ENCODE results near the gene ITGAD.
A peak's percentile ranks its signal among the peaks of the same experiment; 100 is the strongest.

ITGAD gene

GRCh38 chr16:31367853-31368252 is 25.3 kb upstream of the ITGAD start (continued):
- TF ChIP-seq ELK4 (IDR thresholded peaks at IDR 0.05; ENCODE audit: borderline replicate concordance, low read depth, low read length) (no peak), ZNF521 (tag by site-specific recombination; IDR thresholded peaks at IDR 0.05) (no peak), ZNF121 (tag by site-specific recombination; IDR thresholded peaks at IDR 0.05) (no peak), ZNF146 (tag by site-specific recombination; IDR thresholded peaks at IDR 0.05) (no peak)

- POLR2A ChIA-PET = no interaction called here
Measured at GRCh38 chr16:31371008-31371407, 22.1 kb upstream of the ITGAD start.

GRCh38 chr16:31371619-31372484 is 21.3 kb upstream of the ITGAD start:
- no peaks in the 10 kb centered on the region for H3K36me3 ChIP-seq (ENCODE audit: control insufficient read depth in 2 of 2, insufficient read depth in 1 of 2, low read length in 2 of 2)
- H3K9me3 ChIP-seq (ENCODE audit: control insufficient read depth, insufficient read depth, low read depth, low read length) = no peaks in the 10 kb centered on the region
- ChIA-PET POLR2A (no interaction called here), CTCF (no interaction called here)
- H3K4me3 ChIP-seq (ENCODE audit: low read depth, low read length) = no peak overlapping the region
- H3K27ac ChIP-seq (ENCODE audit: extremely low read depth, low read depth, low read length) = no peak overlapping the region
- H3K4me1 ChIP-seq (ENCODE audit: control insufficient read depth, insufficient read depth, low read length) = no peaks in the 10 kb centered on the region
- TF ChIP-seq ZSCAN16 (tag by site-specific recombination; IDR thresholded peaks at IDR 0.05) (no peak), ZNF266 (tag by site-specific recombination; IDR thresholded peaks at IDR 0.05; ENCODE audit: low read depth) (no peak), ZBTB11 (tag by site-specific recombination; conservative IDR thresholded peaks at IDR 0.05; ENCODE audit: low read depth) (no peak), TSHZ1 (tag by site-specific recombination; IDR thresholded peaks at IDR 0.05; ENCODE audit: borderline replicate concordance) (no peak), ZNF302 (tag by site-specific recombination; IDR thresholded peaks at IDR 0.05; ENCODE audit: low read depth) (no peak), ZNF639 (tag by site-specific recombination; IDR thresholded peaks at IDR 0.05) (no peak), ZNF292 (tag by site-specific recombination; IDR thresholded peaks at IDR 0.05; ENCODE audit: borderline replicate concordance, low read depth) (no peak), ZNF24 (tag by site-specific recombination; IDR thresholded peaks at IDR 0.05) (no peak), HOXD13 (CRISPR knock-in tag; IDR thresholded peaks at IDR 0.05; ENCODE audit: borderline replicate concordance) (no peak), ZNF555 (tag by site-specific recombination; conservative IDR thresholded peaks at IDR 0.05) (no peak), SCRT2 (tag by site-specific recombination; IDR thresholded peaks at IDR 0.05) (0 out of 2 replicates have a peak, but pooled peaks have one; percentile 27), ZNF585B (tag by site-specific recombination; IDR thresholded peaks at IDR 0.05) (peak; percentile 12; the same call in 1 of the 2 replicates), ZNF660 (tag by site-specific recombination; IDR thresholded peaks at IDR 0.05) (no peak)

More at GRCh38 chr16:31371008-31371407, 22.1 kb upstream of the ITGAD start:
- Histone ChIP-seq H3K9me3 (ENCODE audit: control insufficient read depth, insufficient read depth, low read depth, low read length) (no peaks in the 10 kb centered on the region), H3K36me3 (ENCODE audit: control insufficient read depth in 2 of 2, insufficient read depth in 1 of 2, low read length in 2 of 2) (no peaks in the 10 kb centered on the region), H3K4me3 (ENCODE audit: low read depth, low read length) (no peak overlapping the region), H3K4me1 (ENCODE audit: control insufficient read depth, insufficient read depth, low read length) (no peaks in the 10 kb centered on the region), H3K27ac (ENCODE audit: extremely low read depth, low read depth, low read length) (no peak overlapping the region)
- TF ChIP-seq ZNF121 (tag by site-specific recombination; IDR thresholded peaks at IDR 0.05) (no peak), ZNF704 (tag by site-specific recombination; IDR thresholded peaks at IDR 0.05) (no peak), ZNF155 (tag by site-specific recombination; IDR thresholded peaks at IDR 0.05) (no peak), ZNF302 (tag by site-specific recombination; IDR thresholded peaks at IDR 0.05; ENCODE audit: low read depth) (no peak), ZNF660 (tag by site-specific recombination; IDR thresholded peaks at IDR 0.05) (no peak), ZNF23 (tag by site-specific recombination; IDR thresholded peaks at IDR 0.05; ENCODE audit: borderline replicate concordance) (no peak), ZNF571 (tag by site-specific recombination; IDR thresholded peaks at IDR 0.05) (no peak)
- CTCF ChIA-PET = interaction anchor here (0.7 kb wide), 1 partner anchor 38 kb away, joined by 3 read pairs; no protein-coding TSS in a partner anchor
